Right cardiac atrium (tissue), 5 donors: ENCODE results near the gene DMGDH. TPM values are rescaled to one million over a fixed set of nuclear protein-coding genes. Genes with fewer than 3 reads are reported as not detected.
"Not testable (repeated sequence)": the region's sequence is repeated elsewhere in the genome, so short reads cannot be mapped to it uniquely, and the experiment has no call there.

ENCODE experiments used
- ATAC-seq, 2 donors: fragments of 200-7000 bp; cut with Tn5 transposase; one replicate each; pipeline versions ENCODE4 v1.8.0 to v1.9.1; 2020; ENCODE audit warnings: moderate library complexity in 2 of 2, mild to moderate bottlenecking in 1 of 2
- DNase-seq, 3 donors: peaks; one replicate each; pipeline ENCODE4 v3.0.0-alpha.2; 2020
- H3K27ac ChIP-seq: one replicate; pipeline ENCODE4 v1.5.1; 2013; ENCODE audit warnings: mild to moderate bottlenecking, low read length, control low read depth, moderate library complexity
- H3K27me3 ChIP-seq: one replicate; pipeline ENCODE4 v1.6.1; 2013; ENCODE audit not compliant: control insufficient read depth, insufficient read depth
- H3K4me1 ChIP-seq: one replicate; pipeline ENCODE4 v1.6.1; 2013; ENCODE audit warnings: low read length; ENCODE audit not compliant: control insufficient read depth, insufficient read depth
- H3K4me3 ChIP-seq: one replicate; pipeline ENCODE4 v1.5.1; 2013; ENCODE audit warnings: low read length, control low read depth
- H3K9me3 ChIP-seq: one replicate; pipeline ENCODE4 v1.6.1; 2013; ENCODE audit warnings: low read length; ENCODE audit not compliant: control insufficient read depth
- WGBS: extraction: QIAGEN DNeasy Blood & Tissue Kit; methylation state at CpG from one replicate; pipeline ENCODE4 v1.1.7; 2013; 5-methylcytosine and 5-hydroxymethylcytosine counted together
- intact Hi-C, 4 donors: fragments of 100-400 bp; cut with DNase I; formaldehyde crosslinking; loops; one replicate each; pipeline versions ENCODE4 v1.11.0 to v1.14.0; 2022 to 2023
- polyA plus RNA-seq: library from polyadenylated mRNA; stranded (reverse); fragments of 200-250 nt; gene quantifications from one replicate; pipeline ENCODE4 v1.2.3, GENCODE V29; 2013
- total RNA-seq, 4 donors: library from RNA; stranded (reverse); fragmentation: NEBNext Ultra II Directional; extraction: Animal tissue kit (Norgen Biotek cat#: 25700); gene quantifications; one replicate each; pipeline ENCODE4 v1.2.1, GENCODE V29; 2021
- donor health status: healthy with polysubstance abuse.
- donor health status: DM: no; HTN: yes; CAD: no.
- donor health status: DM: no; HTN: no; CAD: no.
- donor health status: DM: no; HTN: yes; CAD: no; lungs with severe emphysema.
- donor health status: DM: yes; HTN: yes; CAD: no.

DMGDH gene
- total and polyA plus RNA-seq, 5 donors = 1.9 to 7.0 (median 4.9) TPM

- H3K4me3 ChIP-seq = peak overlapping the region; percentile 77
- H3K4me1 ChIP-seq = no peaks in the 10 kb centered on the region
- intact Hi-C loops = no loop called here
- H3K27ac ChIP-seq = peak overlapping the region; percentile 97
- H3K9me3 ChIP-seq = no peaks in the 10 kb centered on the region
- DNase-seq (peak in 2 of 3 donors; percentile 26 to 54), ATAC-seq (peak; percentile 38 to 61)
- H3K27me3 ChIP-seq = no peaks in the 10 kb centered on the region
- WGBS = 4% methylated on average over 11 of the region's 11 CpGs
These were observed 83.7 kb downstream of the DMGDH start for GRCh38 chr5:78985725-78986223.

GRCh38 chr5:78985116-78985724, 84.3 kb downstream of the DMGDH start, which contains the start of gene ARSB:
Gene ARSB, minus strand, starts transcription at chr5:78985310. Its CDS starts 62 bp downstream, at chr5:78985248.
- Histone ChIP-seq H3K4me1 (no peaks in the 10 kb centered on the region), H3K27me3 (no peaks in the 10 kb centered on the region), H3K27ac (peak within 1 kb of the TSS; percentile 97), H3K9me3 (no peaks in the 10 kb centered on the region), H3K4me3 (peak within 1 kb of the TSS; percentile 77)
- under 1% methylated on average over 57 of the region's 57 CpGs for WGBS
- ATAC-seq (peak; percentile 65 to 77), DNase-seq (peak; percentile 57 to 85 (median 84))
- intact Hi-C loops = no loop called here

DNA sequence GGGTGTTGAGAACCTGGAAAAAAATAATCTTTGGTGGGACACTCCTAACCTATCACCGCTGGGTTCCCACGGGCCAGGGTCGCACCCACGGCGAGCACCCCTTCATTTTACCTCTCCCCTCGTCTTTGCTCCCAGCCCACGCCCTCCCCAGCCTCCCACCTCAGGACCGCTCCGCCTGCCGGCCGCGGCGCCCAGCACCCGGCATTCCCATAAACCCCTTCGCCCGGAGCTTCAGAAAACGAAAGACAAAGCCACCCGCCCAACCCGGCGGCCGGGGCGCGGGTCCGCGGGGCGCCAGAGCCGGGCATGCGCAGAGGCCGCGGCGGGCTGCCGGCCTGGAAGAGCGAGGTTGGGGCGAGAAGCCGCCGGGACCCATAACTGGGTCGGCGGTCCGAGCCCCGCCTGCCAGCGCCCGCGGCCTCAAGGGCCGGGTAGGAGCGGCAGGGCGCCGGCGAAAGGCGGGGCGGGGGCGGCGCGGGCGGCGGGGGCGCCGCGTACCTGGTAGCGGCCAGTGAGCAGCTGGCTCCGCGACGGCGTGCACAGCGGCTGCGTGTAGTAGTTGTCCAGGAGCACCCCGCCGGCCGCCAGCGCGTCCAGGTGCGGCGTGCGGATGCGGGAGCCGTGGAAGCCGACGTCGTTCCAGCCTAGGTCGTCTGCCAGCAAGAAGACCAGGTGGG, 84.9 kb downstream of the DMGDH start:
- peak; percentile 86 to 94 (median 94) for DNase-seq
- no peaks in the 10 kb centered on the region for H3K9me3 ChIP-seq
- H3K4me3 ChIP-seq = peak overlapping the region; percentile 77
- peak; percentile 90 to 92 for ATAC-seq
- intact Hi-C loops = no loop called here
- under 1% methylated on average over 77 of the region's 79 CpGs for WGBS
- H3K27me3 ChIP-seq = no peaks in the 10 kb centered on the region
- peak overlapping the region; percentile 97 for H3K27ac ChIP-seq
- H3K4me1 ChIP-seq = no peaks in the 10 kb centered on the region

DNA sequence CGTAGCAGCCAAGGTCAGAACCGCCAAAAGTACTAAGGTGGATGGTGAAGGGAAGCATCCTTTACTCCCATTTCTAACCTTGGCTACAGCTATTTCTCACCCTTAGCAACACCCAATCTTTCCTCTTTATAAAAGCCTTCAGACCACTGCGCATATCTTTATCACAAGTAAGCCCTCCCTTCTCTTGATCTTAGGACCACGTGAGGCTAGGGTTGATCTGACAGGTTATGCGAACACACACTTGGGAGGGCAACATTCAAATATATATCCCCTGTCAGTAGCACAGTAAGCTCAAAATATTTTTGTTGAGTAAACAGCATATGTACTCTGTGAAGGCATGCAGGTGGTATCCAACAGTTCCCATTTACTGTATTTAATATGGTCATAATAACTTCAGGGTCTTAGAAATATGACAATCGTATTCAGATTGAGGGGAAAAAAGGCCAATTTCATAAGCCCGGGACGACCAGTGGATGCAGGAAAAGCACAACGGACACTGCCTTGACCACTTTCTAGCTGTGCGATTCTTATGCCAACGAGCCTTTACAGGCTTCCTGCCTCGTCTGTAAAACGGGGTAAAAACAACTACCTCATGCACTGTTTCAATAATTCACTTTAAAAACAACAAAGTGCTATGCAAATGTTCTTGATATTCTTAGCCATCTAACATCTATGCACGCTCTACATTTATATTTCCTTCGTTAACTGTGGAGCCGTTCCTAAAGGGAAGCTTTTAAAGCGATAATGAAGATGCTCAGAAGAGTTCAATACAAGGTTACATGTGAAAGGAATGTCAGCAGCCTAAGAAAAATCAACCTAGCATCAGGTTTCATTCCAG, 85.7 kb downstream of the DMGDH start:
- Histone ChIP-seq H3K4me1 (no peaks in the 10 kb centered on the region), H3K4me3 (peak overlapping the region; percentile 77), H3K27me3 (no peaks in the 10 kb centered on the region), H3K9me3 (no peaks in the 10 kb centered on the region), H3K27ac (peak overlapping the region; percentile 97)
- WGBS = 24% methylated on average over 17 of the region's 17 CpGs
- DNase-seq (no peak), ATAC-seq (no peak)
- intact Hi-C loops = no loop called here

- H3K4me1 ChIP-seq, H3K9me3 ChIP-seq, H3K4me3 ChIP-seq, H3K27me3 ChIP-seq, intact Hi-C loops, ATAC-seq, H3K27ac ChIP-seq: not testable (repeated sequence)
- peak in 1 of 3 donors; percentile 22 for DNase-seq
- WGBS = 91% methylated on average over 9 of the region's 9 CpGs
These were observed 86.3 kb downstream of the DMGDH start for GRCh38 chr5:78983194-78983593.

GRCh38 chr5:78979909-78980308, 89.6 kb downstream of the DMGDH start:
- Histone ChIP-seq H3K4me3 (no peak overlapping the region), H3K27ac (no peak overlapping the region), H3K9me3 (no peaks in the 10 kb centered on the region), H3K4me1 (peaks cover 2% of the 10 kb centered on the region), H3K27me3 (no peaks in the 10 kb centered on the region)
- ATAC-seq = no peak
- DNase-seq = no peak
- intact Hi-C loops = no loop called here

- H3K27me3 ChIP-seq = no peaks in the 10 kb centered on the region
- intact Hi-C loops = no loop called here
- DNase-seq (no peak), ATAC-seq (no peak)
- H3K27ac ChIP-seq = no peak overlapping the region
- WGBS = 77% methylated on average over 7 of the region's 7 CpGs
- no peak overlapping the region for H3K4me3 ChIP-seq
- H3K4me1 ChIP-seq = peaks cover 3% of the 10 kb centered on the region
- no peaks in the 10 kb centered on the region for H3K9me3 ChIP-seq
These were observed 90.2 kb downstream of the DMGDH start for GRCh38 chr5:78979117-78979742.

DNA sequence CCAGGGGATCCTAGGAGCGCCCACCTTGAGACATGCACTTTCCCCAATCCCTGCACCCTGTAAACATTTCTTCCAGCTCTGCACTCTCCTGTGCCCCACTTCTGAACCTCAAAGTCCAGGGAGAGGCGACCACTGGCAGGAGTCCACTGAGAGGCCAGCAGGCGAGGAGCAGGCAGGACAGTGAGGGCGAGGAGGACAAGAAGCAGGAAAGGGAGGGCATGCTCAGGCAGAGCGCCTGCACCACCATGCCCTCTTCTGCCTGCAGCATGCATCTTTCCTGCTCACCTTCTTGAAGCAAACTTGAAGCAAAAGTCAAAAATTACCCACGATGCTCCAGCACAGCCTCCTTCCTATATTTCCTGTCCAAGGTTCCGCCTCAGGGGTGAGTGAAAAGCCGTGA, 94.4 kb downstream of the DMGDH start:
- H3K4me1 ChIP-seq = peaks cover 11% of the 10 kb centered on the region
- ATAC-seq = no peak

DNA sequence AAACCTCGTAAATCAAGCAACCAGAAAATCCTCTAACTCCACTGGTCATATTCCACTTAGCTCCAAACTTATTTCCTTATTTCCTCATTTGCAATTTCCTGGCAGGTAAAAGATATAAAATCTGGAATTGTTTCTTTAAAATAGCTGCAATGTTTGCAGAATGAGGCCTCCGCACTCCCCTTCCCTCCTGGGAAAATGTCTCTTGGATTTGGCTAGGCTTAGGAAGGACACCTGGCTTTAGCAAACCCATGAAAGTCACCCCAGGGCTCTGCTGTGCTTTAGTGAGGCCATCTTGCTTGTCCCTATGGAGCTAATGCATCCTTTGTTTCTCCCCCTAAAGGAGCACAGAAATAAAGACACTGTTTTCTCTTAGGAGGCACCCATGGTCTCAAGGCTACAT, 94.9 kb downstream of the DMGDH start:
- Histone ChIP-seq H3K4me1 (peaks cover 11% of the 10 kb centered on the region), H3K27me3 (no peaks in the 10 kb centered on the region), H3K4me3 (no peak overlapping the region), H3K27ac (no peak overlapping the region), H3K9me3 (no peaks in the 10 kb centered on the region)
- intact Hi-C loops = no loop called here
- DNase-seq (no peak), ATAC-seq (no peak)
- WGBS = 56% methylated on average over 2 of the region's 2 CpGs

More for the DNA sequence above, 94.4 kb downstream of the DMGDH start:
- Histone ChIP-seq H3K4me3 (no peak overlapping the region), H3K9me3 (no peaks in the 10 kb centered on the region), H3K27ac (no peak overlapping the region), H3K27me3 (no peaks in the 10 kb centered on the region)
- WGBS = 85% methylated on average over 8 of the region's 8 CpGs
- intact Hi-C loops = no loop called here
- no peak for DNase-seq

DNA sequence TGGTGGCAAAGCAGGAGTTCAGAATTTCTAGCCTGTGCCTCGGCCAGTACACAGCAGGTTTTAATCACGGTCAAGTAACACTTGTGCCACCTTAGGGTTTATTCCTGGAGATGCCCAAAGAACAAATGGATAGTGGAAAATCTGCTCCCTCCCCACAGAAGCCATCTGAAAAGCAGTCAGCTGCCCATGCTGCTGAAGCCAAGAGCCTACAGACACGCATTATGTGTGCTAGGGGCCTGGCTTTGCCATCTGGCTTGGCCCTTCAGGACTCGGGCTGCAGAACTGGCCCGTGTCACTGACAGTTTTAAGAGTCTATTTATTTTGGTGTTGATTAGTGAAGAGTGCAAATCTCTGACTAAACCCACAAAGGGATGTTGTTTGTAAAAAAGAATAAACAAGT, 95.5 kb downstream of the DMGDH start:
- DNase-seq = peak in 1 of 3 donors; percentile 48
- Histone ChIP-seq H3K4me3 (no peak overlapping the region), H3K4me1 (peaks cover 11% of the 10 kb centered on the region), H3K27ac (no peak overlapping the region), H3K9me3 (no peaks in the 10 kb centered on the region), H3K27me3 (no peaks in the 10 kb centered on the region)
- ATAC-seq = peak; percentile 36 to 39
- intact Hi-C loops = no loop called here
- WGBS = 56% methylated on average over 5 of the region's 5 CpGs
